CD14-positive monocyte (primary cell): ENCODE data around the gene CDH2. TPM values are rescaled to one million over a fixed set of nuclear protein-coding genes. Genes with fewer than 3 reads are reported as not detected.

Experiments used
- DNase-seq, 3 donors: peaks; one replicate each; pipeline ENCODE4 v3.0.0-alpha.2; 2011 to 2022
- H2AFZ ChIP-seq: 2 replicates; pipeline ENCODE4 v1.6.0; 2012; ENCODE audit warnings: mild to moderate bottlenecking, low read depth, low read length, inconsistent platforms; ENCODE audit not compliant: insufficient read depth, poor library complexity, severe bottlenecking
- H3K27ac ChIP-seq, 2 donors: 1 replicate in 1 of 2; 2 replicates in 1 of 2; pipeline ENCODE4 v1.5.1; 2012 to 2013; ENCODE audit warnings: low read length in 2 of 2, control low read depth in 1 of 2, inconsistent platforms in 1 of 2, low read depth in 1 of 2, mild to moderate bottlenecking in 1 of 2
- H3K27me3 ChIP-seq, 2 donors: one replicate each; pipeline versions ENCODE4 v1.6.0 to v1.6.1; 2011 to 2013; ENCODE audit warnings: low read length in 2 of 2; ENCODE audit not compliant: control insufficient read depth in 2 of 2, insufficient read depth in 2 of 2
- H3K36me3 ChIP-seq, 2 donors: replicated peaks in 1 of 2; 1 replicate in 1 of 2; 2 replicates in 1 of 2; pipeline versions ENCODE4 v1.5.1 to v1.6.1; 2012 to 2013; ENCODE audit warnings: low read length in 2 of 2, control low read depth in 1 of 2, inconsistent platforms in 1 of 2, mild to moderate bottlenecking in 1 of 2; ENCODE audit not compliant: insufficient read depth in 2 of 2, control insufficient read depth in 1 of 2
- H3K4me1 ChIP-seq, 2 donors: 1 replicate in 1 of 2; 2 replicates in 1 of 2; pipeline versions ENCODE4 v1.5.1 to v1.6.1; 2012 to 2013; ENCODE audit warnings: low read length in 2 of 2, control low read depth in 1 of 2, inconsistent platforms in 1 of 2, mild to moderate bottlenecking in 1 of 2, moderate library complexity in 1 of 2; ENCODE audit not compliant: insufficient read depth in 2 of 2, control insufficient read depth in 1 of 2
- H3K4me2 ChIP-seq: replicated peaks from 2 replicates; pipeline ENCODE3; 2012; ENCODE audit warnings: low read length, moderate library complexity, mild to moderate bottlenecking; ENCODE audit not compliant: poor library complexity, severe bottlenecking; ENCODE audit errors: extremely low read depth
- H3K4me3 ChIP-seq, 3 experiments: fragments of 200-600 bp in 1 of 3; sonication (generic) in 1 of 3; replicated peaks in 1 of 3; 1 replicate in 2 of 3; 2 replicates in 1 of 3; pipeline ENCODE4 v1.5.1; 2011 to 2013; ENCODE audit warnings: low read length in 3 of 3, mild to moderate bottlenecking in 3 of 3, control low read depth in 2 of 3, low read depth in 2 of 3, inconsistent platforms in 1 of 3, moderate library complexity in 1 of 3
- H3K79me2 ChIP-seq: 2 replicates; pipeline ENCODE4 v1.6.0; 2012; ENCODE audit warnings: mild to moderate bottlenecking, control low read depth, inconsistent platforms, low read length, moderate library complexity; ENCODE audit not compliant: insufficient read depth
- H3K9ac ChIP-seq: 2 replicates; pipeline ENCODE4 v1.6.0; 2017; ENCODE audit warnings: low read length, mild to moderate bottlenecking; ENCODE audit not compliant: insufficient read depth, poor library complexity, severe bottlenecking
- H3K9me3 ChIP-seq, 2 donors: replicated peaks in 1 of 2; 1 replicate in 1 of 2; 2 replicates in 1 of 2; pipeline versions ENCODE4 v1.5.1 to v1.6.1; 2012 to 2013; ENCODE audit warnings: low read length in 2 of 2, control low read depth in 1 of 2; ENCODE audit not compliant: control insufficient read depth in 1 of 2, insufficient read depth in 1 of 2
- H4K20me1 ChIP-seq: 2 replicates; pipeline ENCODE4 v1.6.0; 2012; ENCODE audit warnings: mild to moderate bottlenecking, low read length, control low read depth, moderate library complexity; ENCODE audit not compliant: insufficient read depth
- H3K27ac Mint-ChIP-seq, 7 donors: one replicate each; pipeline ENCODE4 v1.8.0; 2020; ENCODE audit warnings: mild to moderate bottlenecking in 7 of 7, mixed read lengths in 7 of 7, moderate library complexity in 6 of 7, inconsistent platforms in 2 of 7
- H3K27me3 Mint-ChIP-seq, 3 donors: one replicate each; pipeline ENCODE4 v1.8.0; 2021 to 2022; ENCODE audit warnings: low read depth in 3 of 3, mild to moderate bottlenecking in 3 of 3, mixed read lengths in 3 of 3, moderate library complexity in 3 of 3, inconsistent platforms in 1 of 3
- H3K36me3 Mint-ChIP-seq, 2 donors: one replicate each; pipeline ENCODE4 v1.8.0; 2020; ENCODE audit warnings: mixed read lengths in 2 of 2, inconsistent platforms in 1 of 2, mild to moderate bottlenecking in 1 of 2
- H3K4me1 Mint-ChIP-seq: one replicate; pipeline ENCODE4 v1.8.0; 2020; ENCODE audit warnings: mild to moderate bottlenecking, mixed read lengths
- H3K4me3 Mint-ChIP-seq, 2 donors: one replicate each; pipeline ENCODE4 v1.8.0; 2020; ENCODE audit warnings: mild to moderate bottlenecking in 2 of 2, mixed read lengths in 2 of 2, moderate library complexity in 1 of 2
- H3K9me3 Mint-ChIP-seq, 7 donors: one replicate each; pipeline ENCODE4 v1.8.0; 2020 to 2022; ENCODE audit warnings: mixed read lengths in 7 of 7, mild to moderate bottlenecking in 6 of 7, moderate library complexity in 6 of 7, inconsistent platforms in 2 of 7
- WGBS: methylation state at CpG from one replicate; pipeline ENCODE4 v1.1.5; 2013; ENCODE audit warnings: missing lambda C conversion rate; ENCODE audit not compliant: insufficient coverage; 5-methylcytosine and 5-hydroxymethylcytosine counted together
- intact Hi-C, 2 donors: fragments of 100-400 bp; cut with micrococcal nuclease; formaldehyde crosslinking; loops; one replicate each; pipeline versions ENCODE4 v1.15.0 to v1.15.1; 2023
- polyA plus RNA-seq, 3 donors: library from polyadenylated mRNA; depleted of rRNA in 1 of 3; unstranded in 2 of 3; stranded (reverse) in 1 of 3; fragments of 300-500 nt in 2 of 3; fragments of >200 nt in 1 of 3; fragmentation: Illumina TruSeq in 2 of 3; gene quantifications; 1 replicate in 2 of 3; 2 replicates in 1 of 3; pipeline ENCODE4 v1.2.3, GENCODE V29; 2012 to 2021
- TF ChIP-seq, protein P1 (sequence below): fragments of 200-600 bp; IDR thresholded peaks from one replicate; pipeline ENCODE4 v1.8.0; 2022; ENCODE audit warnings: antibody characterized with exemption, mild to moderate bottlenecking

CDH2 gene
- polyA plus RNA-seq, 3 donors: 0.03 to 0.32 (median 0.08) TPM

- no peaks in the 10 kb centered on the region for H3K27me3 Mint-ChIP-seq
- no peak overlapping the region for H3K4me3 Mint-ChIP-seq
- Histone ChIP-seq H3K4me3 (no peak overlapping the region), H3K79me2 (no peaks in the 10 kb centered on the region), H3K4me1 (no peaks in the 10 kb centered on the region), H3K27me3 (no peaks in the 10 kb centered on the region), H3K27ac (no peak overlapping the region), H3K9ac (no peak overlapping the region), H3K4me2 (no peak overlapping the region), H4K20me1 (no peaks in the 10 kb centered on the region), H2AFZ (no peak overlapping the region), H3K9me3 (no peaks in the 10 kb centered on the region), H3K36me3 (no peaks in the 10 kb centered on the region)
- peaks cover 0 to 6% (median 2%) of the 10 kb centered on the region in 7 donors for H3K9me3 Mint-ChIP-seq
- intact Hi-C loops: no loop called here
- DNase-seq: no peak
- no peaks in the 10 kb centered on the region for H3K36me3 Mint-ChIP-seq
- no peaks in the 10 kb centered on the region for H3K4me1 Mint-ChIP-seq
- H3K27ac Mint-ChIP-seq: no peak overlapping the region
- TF ChIP-seq, protein P1, sequence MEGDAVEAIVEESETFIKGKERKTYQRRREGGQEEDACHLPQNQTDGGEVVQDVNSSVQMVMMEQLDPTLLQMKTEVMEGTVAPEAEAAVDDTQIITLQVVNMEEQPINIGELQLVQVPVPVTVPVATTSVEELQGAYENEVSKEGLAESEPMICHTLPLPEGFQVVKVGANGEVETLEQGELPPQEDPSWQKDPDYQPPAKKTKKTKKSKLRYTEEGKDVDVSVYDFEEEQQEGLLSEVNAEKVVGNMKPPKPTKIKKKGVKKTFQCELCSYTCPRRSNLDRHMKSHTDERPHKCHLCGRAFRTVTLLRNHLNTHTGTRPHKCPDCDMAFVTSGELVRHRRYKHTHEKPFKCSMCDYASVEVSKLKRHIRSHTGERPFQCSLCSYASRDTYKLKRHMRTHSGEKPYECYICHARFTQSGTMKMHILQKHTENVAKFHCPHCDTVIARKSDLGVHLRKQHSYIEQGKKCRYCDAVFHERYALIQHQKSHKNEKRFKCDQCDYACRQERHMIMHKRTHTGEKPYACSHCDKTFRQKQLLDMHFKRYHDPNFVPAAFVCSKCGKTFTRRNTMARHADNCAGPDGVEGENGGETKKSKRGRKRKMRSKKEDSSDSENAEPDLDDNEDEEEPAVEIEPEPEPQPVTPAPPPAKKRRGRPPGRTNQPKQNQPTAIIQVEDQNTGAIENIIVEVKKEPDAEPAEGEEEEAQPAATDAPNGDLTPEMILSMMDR: no peak
- 100% methylated on average over 2 of the region's 6 CpGs for WGBS
Measured at GRCh38 chr18:27956001-27956640, 220.8 kb downstream of the CDH2 start.

- Histone ChIP-seq H3K4me2 (no peak overlapping the region), H2AFZ (no peak overlapping the region)
- H3K9me3 Mint-ChIP-seq: peaks cover 0 to 2% (median 0%) of the 10 kb centered on the region in 7 donors
Measured at GRCh38 chr18:27954226-27954625, 222.7 kb downstream of the CDH2 start.

More at GRCh38 chr18:27954226-27954625, 222.7 kb downstream of the CDH2 start:
- Histone ChIP-seq H3K79me2 (no peaks in the 10 kb centered on the region), H3K4me1 (no peaks in the 10 kb centered on the region), H3K27ac (no peak overlapping the region), H3K4me3 (no peak overlapping the region), H3K9ac (no peak overlapping the region), H3K9me3 (no peaks in the 10 kb centered on the region), H3K36me3 (no peaks in the 10 kb centered on the region), H4K20me1 (no peaks in the 10 kb centered on the region), H3K27me3 (no peaks in the 10 kb centered on the region)
- intact Hi-C loops: no loop called here
- no peak for DNase-seq
- Mint-ChIP-seq H3K27me3 (no peaks in the 10 kb centered on the region), H3K27ac (no peak overlapping the region), H3K4me1 (no peaks in the 10 kb centered on the region), H3K4me3 (no peak overlapping the region), H3K36me3 (no peaks in the 10 kb centered on the region)
- TF ChIP-seq, protein P1: no peak
- no CpG with 5 or more reads among the region's 3 CpGs for WGBS
